ENCODE results near the gene PRR12.

PRR12 gene

DNA sequence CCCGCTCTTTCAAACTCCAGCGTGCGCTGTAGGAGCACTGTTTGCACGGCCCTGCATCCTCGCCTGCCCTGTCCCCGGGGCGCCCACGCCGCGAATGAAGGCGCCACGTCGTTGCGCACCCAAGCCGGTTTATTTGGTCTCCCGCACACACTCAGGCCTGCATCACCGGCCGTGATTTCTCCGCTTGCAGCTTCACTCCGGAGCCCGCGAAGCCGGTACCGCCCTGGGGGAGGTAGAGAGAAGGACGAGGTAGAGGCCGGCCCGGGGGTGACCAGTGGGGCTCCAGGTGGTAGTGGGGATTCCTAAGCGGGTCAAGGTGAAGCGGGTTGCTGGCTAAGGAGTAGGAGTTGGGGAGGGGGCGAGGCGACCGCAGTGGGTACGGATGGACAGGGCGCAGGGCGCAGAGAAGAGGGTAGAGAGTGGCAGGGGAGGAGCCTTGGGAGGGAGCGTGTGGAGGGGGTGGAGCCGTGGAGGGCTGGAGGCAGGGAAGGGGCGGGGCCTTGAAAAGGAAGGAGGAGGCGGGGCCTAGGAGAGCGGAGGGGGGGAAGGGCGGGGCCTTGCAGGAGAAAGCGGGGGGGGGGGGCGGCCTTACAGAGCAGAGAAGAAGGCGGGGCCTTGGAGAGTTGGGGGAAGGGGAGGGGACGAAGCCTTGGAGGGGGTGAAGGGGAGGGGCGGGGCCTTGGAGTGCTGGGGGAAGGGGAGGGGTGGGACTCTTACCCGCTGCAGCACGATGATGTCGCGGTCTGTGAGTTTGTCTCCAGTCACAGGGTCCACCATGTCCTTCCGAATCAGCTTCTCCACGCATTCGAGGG lies 35.2 kb upstream of the PRR12 start:
- intact Hi-C loops (cut with micrococcal nuclease) = no loop called here
- H3K36me3 Mint-ChIP-seq (ENCODE audit: low read depth) = peaks cover 79% of the 10 kb centered on the region

DNA sequence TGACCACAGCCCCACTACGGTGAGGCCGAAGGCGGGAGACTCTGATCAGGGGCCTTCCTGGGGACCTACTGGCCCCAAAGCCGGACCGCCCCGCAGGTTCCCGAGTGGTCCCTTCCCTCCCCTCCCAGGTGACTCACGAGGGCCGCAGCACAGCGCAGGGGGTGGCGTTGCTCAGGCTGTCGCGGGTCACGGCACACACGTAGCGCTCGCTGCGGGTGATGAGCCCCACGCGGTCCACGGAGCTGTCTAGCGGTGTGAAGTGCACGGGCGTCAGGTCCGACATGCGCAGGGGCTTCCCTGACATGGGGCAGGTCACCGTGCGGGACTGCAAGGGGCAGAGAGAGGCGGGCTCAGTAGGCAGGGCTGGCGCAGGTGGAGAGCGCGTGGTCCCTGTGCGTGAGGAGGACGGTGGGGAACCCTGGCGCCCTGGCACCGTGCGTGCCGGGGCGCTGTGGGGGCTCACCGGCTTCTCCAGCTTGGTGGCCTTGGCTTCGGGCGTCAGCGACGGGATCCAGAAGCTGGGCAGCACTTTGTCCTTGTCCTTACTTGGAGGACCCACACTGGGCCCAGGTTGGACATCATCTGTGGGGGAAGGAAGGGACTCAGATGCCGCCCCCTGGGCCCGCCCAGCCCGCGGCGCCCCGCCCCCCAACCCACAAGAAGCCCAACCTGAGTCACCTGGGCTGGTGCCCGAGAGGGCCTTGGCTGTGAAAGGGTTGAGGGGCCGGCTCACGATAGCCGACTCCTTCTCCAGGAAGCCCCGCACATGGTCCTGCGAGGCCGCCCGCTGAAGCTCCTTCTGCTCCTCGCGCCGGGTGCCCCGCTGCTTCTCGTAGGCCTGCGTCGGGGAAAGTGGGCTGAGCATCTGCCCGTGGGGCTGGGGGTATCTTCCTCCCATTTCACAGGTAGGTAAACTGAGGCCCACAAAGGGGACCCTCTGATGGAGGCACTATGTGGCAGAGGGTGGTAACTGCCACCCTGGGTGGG lies 34.3 kb upstream of the PRR12 start:
- H3K4me3 Mint-ChIP-seq = no peak overlapping the region
- H3K27me3 Mint-ChIP-seq = no peaks in the 10 kb centered on the region
- H3K4me1 Mint-ChIP-seq (ENCODE audit: low read depth) = peaks cover 61% of the 10 kb centered on the region
- H3K9me3 Mint-ChIP-seq = no peaks in the 10 kb centered on the region
- H3K27ac Mint-ChIP-seq = no peak overlapping the region
- intact Hi-C loops (cut with micrococcal nuclease) = no loop called here
- peaks cover 79% of the 10 kb centered on the region for H3K36me3 Mint-ChIP-seq (ENCODE audit: low read depth)

More for the DNA sequence above, 35.2 kb upstream of the PRR12 start:
- no peaks in the 10 kb centered on the region for H3K9me3 Mint-ChIP-seq
- no peak overlapping the region for H3K4me3 Mint-ChIP-seq
- no peak overlapping the region for H3K27ac Mint-ChIP-seq
- peaks cover 59% of the 10 kb centered on the region for H3K4me1 Mint-ChIP-seq (ENCODE audit: low read depth)
- no peaks in the 10 kb centered on the region for H3K27me3 Mint-ChIP-seq

DNA sequence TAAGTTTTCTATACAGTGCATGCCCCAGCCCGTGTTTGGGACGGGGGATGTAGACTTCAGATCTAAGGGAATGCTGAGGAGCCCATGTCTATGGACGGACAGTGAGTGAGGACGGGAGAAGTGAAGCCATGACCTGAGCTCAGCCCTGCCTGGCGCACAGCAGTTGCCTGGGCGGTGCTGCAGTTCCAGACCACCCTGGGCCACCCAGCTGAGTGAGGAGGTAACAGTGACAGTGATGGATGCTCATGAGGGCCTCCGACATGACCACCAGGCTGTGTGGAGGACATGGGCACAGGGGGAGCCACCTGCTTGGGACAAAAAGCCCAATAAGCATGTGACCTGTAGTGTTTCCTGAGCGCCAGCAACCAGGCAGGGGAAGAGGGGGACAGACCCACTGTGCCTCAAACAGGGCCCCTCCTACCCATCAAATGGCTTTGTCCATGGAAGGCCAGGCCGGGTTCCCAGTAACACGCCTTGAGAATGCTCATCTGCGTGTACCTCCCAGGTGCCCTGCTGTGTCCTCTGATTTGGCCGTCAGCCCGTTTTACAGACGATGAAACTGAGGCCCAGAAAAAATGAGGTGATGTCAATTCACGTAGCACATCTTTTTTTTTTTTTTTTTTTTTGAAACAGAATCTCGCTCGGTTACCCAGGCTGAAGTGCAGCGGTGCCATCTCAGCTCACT lies 33.2 kb upstream of the PRR12 start:
- peaks cover 74% of the 10 kb centered on the region for H3K36me3 Mint-ChIP-seq (ENCODE audit: low read depth)
- no peaks in the 10 kb centered on the region for H3K27me3 Mint-ChIP-seq
- H3K4me3 Mint-ChIP-seq = no peak overlapping the region
- no peaks in the 10 kb centered on the region for H3K9me3 Mint-ChIP-seq
- peaks cover 55% of the 10 kb centered on the region for H3K4me1 Mint-ChIP-seq (ENCODE audit: low read depth)
- intact Hi-C loops (cut with micrococcal nuclease) = no loop called here
- no peak overlapping the region for H3K27ac Mint-ChIP-seq

DNA sequence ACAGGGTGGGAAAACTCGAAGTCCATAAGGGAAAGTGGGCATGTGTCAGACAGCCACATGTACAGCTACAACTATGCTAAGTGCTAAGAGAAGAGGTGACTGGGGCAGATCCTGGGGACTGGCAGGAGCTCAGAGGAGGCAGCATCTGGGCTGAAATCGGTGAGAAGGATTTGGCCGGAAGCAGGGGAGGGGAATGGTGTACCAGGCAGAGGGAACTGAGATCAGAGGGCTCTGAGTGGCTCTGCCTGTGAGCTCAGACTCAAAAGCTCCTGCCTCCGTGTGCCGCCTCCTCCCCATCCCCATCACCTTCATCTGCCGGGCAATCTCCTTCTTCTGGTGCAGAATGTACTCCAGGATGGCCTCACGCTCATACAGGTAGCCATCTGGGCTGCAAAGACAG lies 32.4 kb upstream of the PRR12 start:
- H3K27ac Mint-ChIP-seq = no peak overlapping the region
- no peaks in the 10 kb centered on the region for H3K9me3 Mint-ChIP-seq
- intact Hi-C loops (cut with micrococcal nuclease) = no loop called here
- H3K36me3 Mint-ChIP-seq (ENCODE audit: low read depth) = peaks cover 70% of the 10 kb centered on the region
- H3K4me3 Mint-ChIP-seq = no peak overlapping the region
- H3K27me3 Mint-ChIP-seq = no peaks in the 10 kb centered on the region
- H3K4me1 Mint-ChIP-seq (ENCODE audit: low read depth) = peaks cover 53% of the 10 kb centered on the region

DNA sequence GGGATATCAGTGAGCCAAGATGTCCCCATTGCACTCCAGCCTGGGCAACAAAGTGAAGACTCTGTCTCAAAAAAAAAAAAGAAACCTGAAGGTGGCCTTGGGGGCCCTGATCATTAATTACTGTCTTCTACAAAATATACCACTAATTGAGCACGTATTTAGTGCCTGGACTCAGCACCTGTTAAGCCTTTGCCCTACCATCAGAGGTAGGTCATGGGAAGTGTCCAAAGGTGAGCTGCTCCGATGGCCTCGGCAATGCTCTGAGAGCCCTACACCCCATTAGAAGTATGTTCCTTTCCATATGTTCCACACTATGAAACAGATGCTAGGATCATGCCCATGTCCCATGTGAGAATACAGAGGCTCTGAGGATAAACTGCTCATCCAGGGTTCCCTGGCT lies 31.5 kb upstream of the PRR12 start:
- no peaks in the 10 kb centered on the region for H3K27me3 Mint-ChIP-seq
- intact Hi-C loops (cut with micrococcal nuclease) = no loop called here
- H3K36me3 Mint-ChIP-seq (ENCODE audit: low read depth) = peaks cover 62% of the 10 kb centered on the region
- H3K9me3 Mint-ChIP-seq = no peaks in the 10 kb centered on the region
- H3K4me1 Mint-ChIP-seq (ENCODE audit: low read depth) = peaks cover 47% of the 10 kb centered on the region
- H3K27ac Mint-ChIP-seq = no peak overlapping the region
- no peak overlapping the region for H3K4me3 Mint-ChIP-seq

DNA sequence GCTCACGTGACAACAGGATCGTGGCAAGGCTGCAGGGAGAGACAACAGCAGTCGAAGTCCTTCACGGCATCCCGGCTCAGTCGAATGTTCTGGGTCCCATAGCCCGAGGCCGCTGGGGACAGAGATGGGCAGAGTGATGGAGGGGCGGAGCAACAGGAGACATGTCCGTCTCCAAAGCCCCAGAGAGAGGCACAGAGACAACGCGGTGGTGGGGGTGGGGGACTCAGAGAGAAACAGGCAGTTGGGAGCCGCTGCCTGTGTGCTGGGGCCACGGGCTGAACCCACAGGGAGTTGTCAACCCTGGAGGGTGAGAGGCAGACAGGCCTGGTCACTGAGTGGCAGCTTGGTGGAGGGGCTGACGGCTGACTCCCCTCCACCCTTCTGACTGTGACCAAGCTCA lies 31.1 kb upstream of the PRR12 start:
- Mint-ChIP-seq H3K27me3 (no peaks in the 10 kb centered on the region), H3K9me3 (no peaks in the 10 kb centered on the region), H3K27ac (no peak overlapping the region), H3K4me1 (ENCODE audit: low read depth) (peaks cover 45% of the 10 kb centered on the region), H3K36me3 (ENCODE audit: low read depth) (peaks cover 61% of the 10 kb centered on the region), H3K4me3 (no peak overlapping the region)
- intact Hi-C loops (cut with micrococcal nuclease) = no loop called here

DNA sequence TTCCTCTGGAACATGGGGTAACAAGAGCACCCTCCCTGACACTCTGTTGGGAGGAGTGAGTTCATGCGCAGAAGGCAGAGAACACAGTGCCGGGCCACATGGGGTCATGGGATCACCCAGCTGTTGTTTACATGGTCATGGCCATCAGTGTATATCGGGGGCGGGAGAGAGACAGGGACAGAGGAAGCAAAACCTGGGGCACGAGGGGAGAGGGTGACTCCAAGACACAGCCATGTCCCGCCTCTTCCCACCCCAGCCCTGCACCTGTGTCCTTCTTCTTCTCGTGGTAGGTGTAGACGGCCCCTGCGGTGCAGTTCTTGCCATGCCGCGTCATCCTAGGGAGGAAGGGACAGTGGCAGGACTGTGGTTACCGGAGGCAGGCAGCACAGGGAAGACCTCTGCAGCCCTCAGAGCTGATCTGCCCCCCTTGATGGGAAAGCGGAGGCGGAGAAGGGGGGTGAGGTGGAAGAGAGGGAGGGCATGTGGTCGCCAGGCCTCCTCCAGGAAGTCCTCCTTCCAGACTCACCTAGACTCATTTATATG lies 30.6 kb upstream of the PRR12 start:
- H3K27ac Mint-ChIP-seq = peak overlapping the region; percentile 18

DNA sequence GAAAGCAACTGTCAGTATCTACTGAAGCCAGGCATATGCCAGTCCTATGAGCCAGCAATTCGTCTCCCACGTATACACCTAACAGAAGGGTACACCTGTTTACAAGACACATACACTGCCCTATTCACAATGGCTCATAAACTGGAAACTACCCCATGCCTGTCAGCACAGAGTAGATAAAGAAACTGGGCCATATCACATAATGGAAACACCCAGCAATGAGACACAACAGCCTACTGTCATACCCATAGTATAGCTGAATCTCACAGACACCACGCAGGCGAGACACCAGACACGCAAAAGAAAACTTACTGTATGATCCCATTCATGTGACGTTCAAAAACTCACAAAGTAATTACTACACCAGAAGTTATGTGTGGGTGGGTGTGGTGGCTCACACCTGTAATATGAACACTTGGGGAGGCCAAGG lies 26.4 kb upstream of the PRR12 start:
- peaks cover 52% of the 10 kb centered on the region for H3K4me1 Mint-ChIP-seq (ENCODE audit: low read depth)
- H3K4me3 Mint-ChIP-seq = no peak overlapping the region
- H3K9me3 Mint-ChIP-seq = no peaks in the 10 kb centered on the region
- H3K27ac Mint-ChIP-seq = peak overlapping the region; percentile 28
- peaks cover 44% of the 10 kb centered on the region for H3K36me3 Mint-ChIP-seq (ENCODE audit: low read depth)
- intact Hi-C loops (cut with micrococcal nuclease) = no loop called here
- H3K27me3 Mint-ChIP-seq = no peaks in the 10 kb centered on the region

More for the DNA sequence above, 30.6 kb upstream of the PRR12 start:
- Mint-ChIP-seq H3K36me3 (ENCODE audit: low read depth) (peaks cover 61% of the 10 kb centered on the region), H3K27me3 (no peaks in the 10 kb centered on the region), H3K4me1 (ENCODE audit: low read depth) (peaks cover 47% of the 10 kb centered on the region), H3K9me3 (no peaks in the 10 kb centered on the region), H3K4me3 (no peak overlapping the region)
- intact Hi-C loops (cut with micrococcal nuclease) = no loop called here

DNA sequence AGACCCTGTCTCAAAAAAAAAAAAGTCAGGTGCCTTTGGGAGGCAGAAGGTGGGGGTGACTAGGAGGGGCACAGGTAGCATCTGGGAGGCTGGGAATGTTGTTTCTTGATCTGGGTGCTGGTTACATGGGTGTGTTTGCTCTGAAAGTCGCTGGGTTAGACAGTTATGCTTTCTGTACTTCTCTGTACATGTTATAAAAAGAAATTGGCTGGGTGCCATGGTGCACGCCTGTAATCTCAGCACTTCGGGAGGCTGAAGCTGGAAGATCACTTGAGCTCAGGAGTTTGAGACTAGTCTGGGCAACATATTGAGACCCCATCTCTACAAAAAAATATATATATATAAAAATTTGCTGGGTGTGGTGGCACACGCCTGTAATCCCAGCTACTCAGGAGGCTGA lies 25.7 kb upstream of the PRR12 start:
- Mint-ChIP-seq H3K27ac (peak overlapping the region; percentile 28), H3K9me3 (no peaks in the 10 kb centered on the region), H3K4me1 (ENCODE audit: low read depth) (peaks cover 47% of the 10 kb centered on the region), H3K4me3 (no peak overlapping the region), H3K27me3 (no peaks in the 10 kb centered on the region), H3K36me3 (ENCODE audit: low read depth) (peaks cover 37% of the 10 kb centered on the region)
- intact Hi-C loops (cut with micrococcal nuclease) = no loop called here

DNA sequence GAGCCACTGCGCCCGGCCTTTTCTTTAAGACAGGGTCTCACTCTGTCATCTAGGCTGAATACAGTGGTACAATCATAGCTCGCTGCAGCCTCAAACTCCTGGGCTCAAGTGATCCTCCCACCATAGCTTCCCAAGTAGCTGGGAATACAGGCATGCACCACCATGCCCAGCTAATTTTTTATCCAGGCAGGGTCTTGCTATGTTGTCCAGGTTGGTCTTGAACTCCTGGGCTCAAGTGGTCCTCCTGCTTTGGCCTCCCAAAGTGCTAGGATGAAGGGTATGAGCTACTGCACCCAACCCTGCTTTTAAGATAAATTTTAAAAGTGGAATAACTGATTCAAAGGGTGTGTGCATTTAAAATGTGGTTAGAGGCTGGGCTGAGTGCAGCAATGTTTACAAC lies 24.7 kb upstream of the PRR12 start:
- Mint-ChIP-seq H3K27me3 (no peaks in the 10 kb centered on the region), H3K36me3 (ENCODE audit: low read depth) (peaks cover 34% of the 10 kb centered on the region), H3K9me3 (no peaks in the 10 kb centered on the region), H3K4me1 (ENCODE audit: low read depth) (peaks cover 45% of the 10 kb centered on the region), H3K27ac (no peak overlapping the region), H3K4me3 (no peak overlapping the region)
- intact Hi-C loops (cut with micrococcal nuclease) = no loop called here

DNA sequence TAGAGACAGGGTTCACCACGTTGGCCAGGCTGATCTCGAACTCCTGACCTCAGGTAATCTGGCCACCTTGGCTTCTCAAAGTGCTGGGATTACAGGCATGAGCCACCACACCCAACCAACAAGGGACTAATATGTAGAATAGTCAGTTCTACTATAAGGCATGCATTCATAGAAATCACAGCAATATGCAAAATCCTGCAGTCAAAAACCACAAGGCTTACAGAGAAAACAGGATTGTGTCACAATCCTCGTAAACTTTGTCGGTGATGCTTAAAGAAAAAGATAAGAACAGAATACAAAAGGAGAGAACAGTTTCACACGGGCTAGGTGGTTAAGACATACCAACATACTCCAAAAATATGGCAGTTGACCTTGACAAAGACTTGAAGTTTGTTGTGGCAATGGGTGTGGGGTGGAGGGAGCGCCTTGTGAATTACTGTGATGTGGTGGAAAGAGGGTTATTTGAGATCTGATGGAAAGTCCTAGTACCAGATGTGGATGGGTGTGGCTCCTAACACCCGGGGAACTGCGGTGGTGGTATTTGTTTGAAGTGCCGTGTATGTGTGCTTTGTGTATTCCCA lies 23.0 kb upstream of the PRR12 start:
- intact Hi-C loops (cut with micrococcal nuclease) = no loop called here
- no peaks in the 10 kb centered on the region for H3K9me3 Mint-ChIP-seq
- H3K4me1 Mint-ChIP-seq (ENCODE audit: low read depth) = peaks cover 41% of the 10 kb centered on the region
- H3K27me3 Mint-ChIP-seq = no peaks in the 10 kb centered on the region
- H3K4me3 Mint-ChIP-seq = no peak overlapping the region
- H3K36me3 Mint-ChIP-seq (ENCODE audit: low read depth) = peaks cover 35% of the 10 kb centered on the region
- H3K27ac Mint-ChIP-seq = peak overlapping the region; percentile 44

DNA sequence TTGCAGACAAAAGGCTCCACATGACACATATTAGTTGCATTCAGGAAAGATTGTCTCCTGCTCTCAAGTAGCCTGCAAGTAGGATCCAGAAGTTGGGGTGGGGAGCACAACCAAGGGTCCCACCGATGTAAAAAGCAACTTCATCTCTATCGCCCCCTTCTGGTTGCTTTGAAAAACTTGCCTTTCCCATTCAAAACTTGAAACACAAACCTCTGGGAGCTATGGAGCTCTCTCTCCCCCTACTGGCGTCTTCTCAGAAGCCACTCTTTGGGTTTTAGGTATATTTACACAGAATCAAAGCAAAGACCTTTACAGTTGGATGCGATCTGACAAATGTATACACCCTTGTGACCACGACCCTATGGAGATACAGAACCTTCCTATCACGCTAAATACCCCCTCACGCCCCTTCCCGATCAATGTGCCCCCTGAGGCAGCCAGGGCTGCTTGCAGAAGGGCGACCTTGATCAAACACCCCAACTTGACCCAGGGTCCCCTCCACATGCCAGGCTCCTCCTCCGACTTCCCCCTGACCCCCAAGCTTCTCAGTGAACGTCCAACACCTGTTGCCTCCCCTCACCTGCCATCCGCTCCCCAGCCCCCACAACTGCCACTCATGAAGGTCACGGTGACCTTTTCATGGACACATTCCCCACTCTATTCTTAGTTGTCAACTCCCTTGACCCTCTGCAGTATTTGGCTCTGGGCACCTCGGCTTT lies 20.7 kb upstream of the PRR12 start:
- peak overlapping the region; percentile 28 for H3K27ac Mint-ChIP-seq
- peaks cover 47% of the 10 kb centered on the region for H3K36me3 Mint-ChIP-seq (ENCODE audit: low read depth)
- H3K4me1 Mint-ChIP-seq (ENCODE audit: low read depth) = peaks cover 37% of the 10 kb centered on the region
- intact Hi-C loops (cut with micrococcal nuclease) = loop anchor here (1.0 kb wide), 2 partner anchors 64 to 96 kb away; partner anchors contain the start of gene FLT3LG
- H3K27me3 Mint-ChIP-seq = no peaks in the 10 kb centered on the region
- no peak overlapping the region for H3K4me3 Mint-ChIP-seq
- no peaks in the 10 kb centered on the region for H3K9me3 Mint-ChIP-seq

Measured in dendritic cell treated with granulocyte-macrophage colony-stimulating factor and Interleukin-4, amounts not matched to agents 40 ng/mL and 50 ng/mL, for 4 days (primary cell).